IPS-18c (cell line): Measurements from ENCODE around the gene HECW1.

ENCODE experiments used
- H3K4me3 ChIP-seq: 2 replicates; pipeline ENCODE4 v1.7.0; 2013; ENCODE audit warnings: low read depth, mild to moderate bottlenecking, low read length, moderate library complexity; ENCODE audit not compliant: insufficient read depth
- H3K9me3 ChIP-seq: one replicate; pipeline ENCODE4 v1.6.1; 2013; ENCODE audit warnings: mild to moderate bottlenecking, low read length, moderate library complexity; ENCODE audit not compliant: control insufficient read depth, insufficient read depth

HECW1 gene

GRCh38 chr7:43302211-43302711 is 189.8 kb downstream of the HECW1 start:
- Histone ChIP-seq H3K4me3 (no peak overlapping the region), H3K9me3 (no peaks in the 10 kb centered on the region)

GRCh38 chr7:43302773-43303460 is 190.5 kb downstream of the HECW1 start:
- H3K4me3 ChIP-seq = no peak overlapping the region
- H3K9me3 ChIP-seq = no peaks in the 10 kb centered on the region

GRCh38 chr7:43303740-43304241 is 191.3 kb downstream of the HECW1 start:
- H3K9me3 ChIP-seq = no peaks in the 10 kb centered on the region
- no peak overlapping the region for H3K4me3 ChIP-seq

- Histone ChIP-seq H3K9me3 (no peaks in the 10 kb centered on the region), H3K4me3 (no peak overlapping the region)
These were observed 194.0 kb downstream of the HECW1 start for GRCh38 chr7:43306404-43306803.

GRCh38 chr7:43307522-43307921 is 195.1 kb downstream of the HECW1 start:
- H3K9me3 ChIP-seq = no peaks in the 10 kb centered on the region

GRCh38 chr7:43308913-43309705 is 196.7 kb downstream of the HECW1 start:
- Histone ChIP-seq H3K9me3 (no peaks in the 10 kb centered on the region), H3K4me3 (no peak overlapping the region)

More at GRCh38 chr7:43307522-43307921, 195.1 kb downstream of the HECW1 start:
- H3K4me3 ChIP-seq = no peak overlapping the region

GRCh38 chr7:43309706-43310022 is 197.2 kb downstream of the HECW1 start:
- Histone ChIP-seq H3K9me3 (no peaks in the 10 kb centered on the region), H3K4me3 (no peak overlapping the region)

GRCh38 chr7:43311052-43311451 is 198.6 kb downstream of the HECW1 start:
- Histone ChIP-seq H3K9me3 (no peaks in the 10 kb centered on the region), H3K4me3 (no peak overlapping the region)

GRCh38 chr7:43311694-43312093 is 199.2 kb downstream of the HECW1 start:
- H3K9me3 ChIP-seq = no peaks in the 10 kb centered on the region
- no peak overlapping the region for H3K4me3 ChIP-seq

- no peak overlapping the region for H3K4me3 ChIP-seq
- no peaks in the 10 kb centered on the region for H3K9me3 ChIP-seq
These were observed 201.4 kb downstream of the HECW1 start for GRCh38 chr7:43313628-43314378.

- Histone ChIP-seq H3K9me3 (no peaks in the 10 kb centered on the region), H3K4me3 (no peak overlapping the region)
These were observed 202.1 kb downstream of the HECW1 start for GRCh38 chr7:43314379-43315158.

- Histone ChIP-seq H3K9me3 (no peaks in the 10 kb centered on the region), H3K4me3 (no peak overlapping the region)
These were observed 204.6 kb downstream of the HECW1 start for GRCh38 chr7:43317075-43317474.

GRCh38 chr7:43318188-43318770 is 205.8 kb downstream of the HECW1 start:
- H3K4me3 ChIP-seq = no peak overlapping the region

GRCh38 chr7:43325595-43325994 is 213.1 kb downstream of the HECW1 start:
- no peaks in the 10 kb centered on the region for H3K9me3 ChIP-seq
- H3K4me3 ChIP-seq = no peak overlapping the region

More at GRCh38 chr7:43318188-43318770, 205.8 kb downstream of the HECW1 start:
- no peaks in the 10 kb centered on the region for H3K9me3 ChIP-seq

- Histone ChIP-seq H3K9me3 (no peaks in the 10 kb centered on the region), H3K4me3 (no peak overlapping the region)
These were observed 215.9 kb downstream of the HECW1 start for GRCh38 chr7:43328336-43328735.

GRCh38 chr7:43328785-43329380 is 216.4 kb downstream of the HECW1 start:
- Histone ChIP-seq H3K4me3 (no peak overlapping the region), H3K9me3 (no peaks in the 10 kb centered on the region)
